ENCODE results near the gene IL20RB. TPM values are rescaled to one million over a fixed set of nuclear protein-coding genes. Genes with fewer than 3 reads are reported as not detected.
"Not testable (repeated sequence)": the region's sequence is repeated elsewhere in the genome, so short reads cannot be mapped to it uniquely, and the experiment has no call there.

IL20RB gene
- total RNA-seq, 3 donors from 2014 or later, result 1.0 to 1.5 (median 1.1) TPM

- ATAC-seq, result peak; percentile 89 to 92
- Mint-ChIP-seq H3K36me3 (ENCODE audit: insufficient read depth) (peaks cover 2% of the 10 kb centered on the region), H3K27me3 (ENCODE audit: low read depth) (no peaks in the 10 kb centered on the region), H3K4me1 (ENCODE audit: low read depth) (peaks cover 6% of the 10 kb centered on the region), H3K4me3 (peak overlapping the region; percentile 73), H3K9me3 (no peaks in the 10 kb centered on the region)
- DNase-seq, result peak; percentile 88
Measured at GRCh38 chr3:137013951-137014688, 56.3 kb downstream of the IL20RB start.

GRCh38 chr3:137017316-137017715 lies 59.5 kb downstream of the IL20RB start:
- H3K9me3 Mint-ChIP-seq; ATAC-seq; H3K4me1 Mint-ChIP-seq (ENCODE audit: low read depth); H3K36me3 Mint-ChIP-seq (ENCODE audit: insufficient read depth); H3K27me3 Mint-ChIP-seq (ENCODE audit: low read depth); DNase-seq; H3K4me3 Mint-ChIP-seq: not testable (repeated sequence)

DNA sequence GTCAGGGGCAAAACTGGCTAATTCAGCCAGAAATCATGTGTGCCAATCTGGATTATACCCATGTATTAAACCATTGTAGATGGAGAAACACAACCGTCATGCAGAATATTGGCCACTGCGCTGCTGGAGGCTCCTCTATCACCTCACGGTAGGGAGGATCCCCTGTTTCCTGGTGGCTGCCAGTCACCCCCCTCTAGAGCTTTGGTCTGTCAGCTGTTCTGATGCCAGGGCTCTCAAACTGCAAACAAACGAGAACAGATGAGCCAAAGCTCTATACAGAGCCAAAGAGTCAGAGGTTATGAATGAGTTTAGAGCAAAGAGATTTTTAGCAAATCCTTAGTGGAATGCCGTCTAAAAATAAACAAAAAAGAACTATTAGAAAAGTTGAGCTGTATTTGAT lies 62.5 kb downstream of the IL20RB start:
- Mint-ChIP-seq H3K27me3 (ENCODE audit: low read depth) (peaks cover 4% of the 10 kb centered on the region), H3K4me1 (ENCODE audit: low read depth) (no peaks in the 10 kb centered on the region), H3K9me3 (no peaks in the 10 kb centered on the region), H3K4me3 (no peak overlapping the region), H3K36me3 (ENCODE audit: insufficient read depth) (no peaks in the 10 kb centered on the region)
- ATAC-seq, result no peak
- no peak for DNase-seq

- Mint-ChIP-seq H3K9me3 (no peaks in the 10 kb centered on the region), H3K27me3 (ENCODE audit: low read depth) (peaks cover 4% of the 10 kb centered on the region), H3K4me3 (no peak overlapping the region), H3K36me3 (ENCODE audit: insufficient read depth) (no peaks in the 10 kb centered on the region), H3K4me1 (ENCODE audit: low read depth) (no peaks in the 10 kb centered on the region)
- DNase-seq (no peak), ATAC-seq (no peak)
Measured at GRCh38 chr3:137020888-137021287, 63.1 kb downstream of the IL20RB start.

- no peak for DNase-seq
Measured at GRCh38 chr3:137024348-137024747, 66.6 kb downstream of the IL20RB start.

GRCh38 chr3:137026701-137027100 lies 68.9 kb downstream of the IL20RB start:
- Mint-ChIP-seq H3K9me3 (no peaks in the 10 kb centered on the region), H3K4me3 (no peak overlapping the region), H3K27me3 (ENCODE audit: low read depth) (peaks cover 13% of the 10 kb centered on the region), H3K36me3 (ENCODE audit: insufficient read depth) (no peaks in the 10 kb centered on the region), H3K4me1 (ENCODE audit: low read depth) (no peaks in the 10 kb centered on the region)
- DNase-seq (no peak), ATAC-seq (no peak)

More at GRCh38 chr3:137024348-137024747, 66.6 kb downstream of the IL20RB start:
- H3K36me3 Mint-ChIP-seq (ENCODE audit: insufficient read depth), result no peaks in the 10 kb centered on the region
- H3K4me3 Mint-ChIP-seq, result no peak overlapping the region
- ATAC-seq, result no peak
- peaks cover 4% of the 10 kb centered on the region for H3K27me3 Mint-ChIP-seq (ENCODE audit: low read depth)
- H3K9me3 Mint-ChIP-seq, result no peaks in the 10 kb centered on the region
- H3K4me1 Mint-ChIP-seq (ENCODE audit: low read depth), result no peaks in the 10 kb centered on the region

DNA sequence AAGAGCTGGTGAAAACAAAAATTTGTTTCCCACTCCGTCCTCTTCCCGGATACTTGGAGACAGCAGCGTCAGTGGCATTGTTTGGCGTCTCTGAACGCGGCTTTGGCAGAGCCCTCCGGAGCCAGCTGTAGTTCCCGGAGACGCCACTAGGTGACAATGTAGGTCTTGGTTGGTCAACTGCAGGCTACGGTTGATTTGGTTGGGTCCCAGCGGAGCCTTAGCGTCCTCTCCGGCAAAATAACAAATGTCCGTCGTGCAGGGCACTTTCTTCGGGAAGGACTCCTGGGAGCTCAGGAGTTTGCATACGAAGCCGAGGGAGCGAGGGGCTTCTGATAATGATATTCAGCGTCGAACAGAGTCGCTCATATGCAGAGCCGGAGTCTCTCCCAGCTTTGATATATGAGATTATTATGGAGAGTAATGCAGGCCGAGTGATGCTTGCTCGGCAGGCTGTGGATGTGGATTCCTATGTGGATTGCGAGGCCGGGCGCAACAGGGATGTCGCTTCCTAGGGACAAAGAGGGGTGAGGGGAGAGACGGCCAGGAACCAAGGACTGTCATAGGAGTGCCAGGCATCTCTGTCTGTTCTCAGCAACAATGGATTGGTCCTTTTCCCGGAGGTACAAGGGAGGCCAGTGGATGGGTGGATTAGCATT lies 74.8 kb downstream of the IL20RB start:
- no peaks in the 10 kb centered on the region for H3K36me3 Mint-ChIP-seq (ENCODE audit: insufficient read depth)

GRCh38 chr3:137035631-137036030 lies 77.8 kb downstream of the IL20RB start:
- Mint-ChIP-seq H3K9me3 (no peaks in the 10 kb centered on the region), H3K27me3 (ENCODE audit: low read depth) (peaks cover 22% of the 10 kb centered on the region), H3K4me3 (no peak overlapping the region), H3K36me3 (ENCODE audit: insufficient read depth) (no peaks in the 10 kb centered on the region), H3K4me1 (ENCODE audit: low read depth) (peaks cover 7% of the 10 kb centered on the region)
- ATAC-seq, result peak in 1 of 2 donors; percentile 40
- no peak for DNase-seq

More for the DNA sequence above, 74.8 kb downstream of the IL20RB start:
- H3K9me3 Mint-ChIP-seq, result no peaks in the 10 kb centered on the region
- H3K4me3 Mint-ChIP-seq, result peak overlapping the region; percentile 71
- H3K4me1 Mint-ChIP-seq (ENCODE audit: low read depth), result peaks cover 7% of the 10 kb centered on the region
- DNase-seq (peak; percentile 71), ATAC-seq (peak; percentile 75 to 84)
- H3K27me3 Mint-ChIP-seq (ENCODE audit: low read depth), result peaks cover 28% of the 10 kb centered on the region

DNA sequence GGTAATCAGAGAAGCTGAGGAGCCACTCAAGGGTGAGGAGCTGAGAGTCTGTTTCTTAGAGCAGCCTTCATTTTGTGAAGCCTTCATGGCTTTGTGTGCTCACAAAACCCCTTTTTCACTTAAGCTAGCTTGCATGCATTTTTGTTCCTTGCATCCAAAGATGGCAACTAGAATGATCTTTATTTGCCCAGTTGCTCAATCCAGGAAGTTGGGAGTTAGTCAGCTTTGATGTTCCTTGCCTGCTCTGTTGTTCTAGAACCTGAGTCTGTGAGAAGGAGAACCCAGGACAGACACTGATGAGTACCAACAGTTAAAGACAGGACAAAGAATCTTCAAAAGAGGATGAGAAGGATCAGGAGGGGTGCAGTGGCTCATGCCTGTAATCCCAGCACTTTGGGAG lies 81.8 kb downstream of the IL20RB start:
- Mint-ChIP-seq H3K4me3 (no peak overlapping the region), H3K27me3 (ENCODE audit: low read depth) (peaks cover 2% of the 10 kb centered on the region)

GRCh38 chr3:137041251-137041650 lies 83.5 kb downstream of the IL20RB start:
- no peak for ATAC-seq

More for the DNA sequence above, 81.8 kb downstream of the IL20RB start:
- Mint-ChIP-seq H3K4me1 (ENCODE audit: low read depth) (no peaks in the 10 kb centered on the region), H3K9me3 (no peaks in the 10 kb centered on the region), H3K36me3 (ENCODE audit: insufficient read depth) (no peaks in the 10 kb centered on the region)
- DNase-seq (no peak), ATAC-seq (no peak)

DNA sequence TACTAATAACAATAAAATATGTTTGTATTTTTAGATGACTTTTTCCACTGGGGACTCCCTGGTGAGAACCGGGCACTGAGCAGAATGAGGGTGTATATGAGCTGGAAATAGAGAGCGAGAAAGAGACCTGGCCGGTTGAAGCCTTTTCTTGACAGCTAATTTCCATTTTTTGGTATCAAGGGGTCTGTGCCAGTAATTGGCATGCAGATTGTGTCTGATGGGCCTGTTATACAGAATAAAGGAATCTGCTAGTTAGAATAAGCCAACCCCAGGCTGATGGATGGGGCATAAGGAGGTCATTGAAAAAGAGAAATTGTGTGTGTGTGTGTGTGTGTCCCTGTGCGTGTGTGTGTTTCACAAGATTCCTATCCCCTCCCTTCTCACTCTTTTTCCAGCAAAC lies 83.9 kb downstream of the IL20RB start:
- ATAC-seq (no peak), DNase-seq (no peak)
- Mint-ChIP-seq H3K4me3 (no peak overlapping the region), H3K36me3 (ENCODE audit: insufficient read depth) (no peaks in the 10 kb centered on the region), H3K9me3 (no peaks in the 10 kb centered on the region), H3K4me1 (ENCODE audit: low read depth) (no peaks in the 10 kb centered on the region), H3K27me3 (ENCODE audit: low read depth) (peaks cover 4% of the 10 kb centered on the region)

More at GRCh38 chr3:137041251-137041650, 83.5 kb downstream of the IL20RB start:
- Mint-ChIP-seq H3K9me3 (no peaks in the 10 kb centered on the region), H3K36me3 (ENCODE audit: insufficient read depth) (no peaks in the 10 kb centered on the region), H3K4me3 (no peak overlapping the region), H3K4me1 (ENCODE audit: low read depth) (no peaks in the 10 kb centered on the region), H3K27me3 (ENCODE audit: low read depth) (peaks cover 4% of the 10 kb centered on the region)
- DNase-seq, result no peak

- Mint-ChIP-seq H3K36me3 (ENCODE audit: insufficient read depth) (no peaks in the 10 kb centered on the region), H3K27me3 (ENCODE audit: low read depth) (peaks cover 11% of the 10 kb centered on the region)
Measured at GRCh38 chr3:137046747-137047146, 89.0 kb downstream of the IL20RB start.

DNA sequence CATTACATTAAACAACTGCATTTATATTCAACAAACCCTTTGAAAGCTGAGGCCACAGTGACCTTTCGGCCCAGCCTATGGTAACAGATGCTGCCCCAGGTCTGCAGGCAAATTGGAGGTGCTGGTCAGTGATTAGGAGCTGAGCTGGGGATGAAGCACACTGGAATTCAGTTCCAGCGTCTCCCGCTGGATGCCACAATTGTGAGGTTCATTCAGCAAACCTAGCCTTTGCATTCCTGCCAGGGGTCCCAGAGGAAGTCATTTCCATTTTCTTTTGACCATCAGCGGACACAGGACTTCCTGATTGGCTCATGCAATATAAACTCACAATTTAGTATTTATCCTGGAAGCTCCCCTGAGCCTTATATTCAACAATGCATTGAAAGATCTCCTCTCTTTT lies 89.5 kb downstream of the IL20RB start:
- ATAC-seq, result no peak

More at GRCh38 chr3:137046747-137047146, 89.0 kb downstream of the IL20RB start:
- DNase-seq (no peak), ATAC-seq (no peak)
- no peaks in the 10 kb centered on the region for H3K4me1 Mint-ChIP-seq (ENCODE audit: low read depth)
- H3K4me3 Mint-ChIP-seq, result no peak overlapping the region
- H3K9me3 Mint-ChIP-seq, result no peaks in the 10 kb centered on the region

DNA sequence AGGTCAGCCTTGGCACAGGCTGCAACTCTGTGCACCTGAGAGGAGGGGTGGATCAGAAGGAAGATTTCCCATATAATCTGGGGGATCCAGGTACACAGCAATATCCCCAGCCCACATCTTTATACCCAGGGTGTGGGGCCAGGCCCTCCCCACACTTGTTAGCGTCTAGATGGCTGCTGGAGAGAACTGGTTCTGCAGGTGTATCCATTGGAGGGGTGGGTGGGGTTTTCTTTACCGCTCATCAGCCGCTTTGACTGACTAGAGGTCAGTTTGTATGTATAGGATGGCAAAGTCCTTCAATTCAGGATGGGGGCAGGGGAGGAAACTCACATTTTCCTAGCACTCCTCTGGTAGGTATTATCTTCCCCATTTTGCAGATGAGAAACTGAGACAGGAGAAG lies 92.5 kb downstream of the IL20RB start:
- DNase-seq (no peak), ATAC-seq (no peak)
- H3K4me1 Mint-ChIP-seq (ENCODE audit: low read depth), result no peaks in the 10 kb centered on the region
- H3K27me3 Mint-ChIP-seq (ENCODE audit: low read depth), result peaks cover 12% of the 10 kb centered on the region
- no peak overlapping the region for H3K4me3 Mint-ChIP-seq
- no peaks in the 10 kb centered on the region for H3K9me3 Mint-ChIP-seq
- H3K36me3 Mint-ChIP-seq (ENCODE audit: insufficient read depth), result no peaks in the 10 kb centered on the region

More for the DNA sequence above, 89.5 kb downstream of the IL20RB start:
- Mint-ChIP-seq H3K36me3 (ENCODE audit: insufficient read depth) (no peaks in the 10 kb centered on the region), H3K4me1 (ENCODE audit: low read depth) (no peaks in the 10 kb centered on the region), H3K27me3 (ENCODE audit: low read depth) (peaks cover 14% of the 10 kb centered on the region), H3K9me3 (no peaks in the 10 kb centered on the region), H3K4me3 (no peak overlapping the region)
- no peak for DNase-seq

- Mint-ChIP-seq H3K4me3 (no peak overlapping the region), H3K27me3 (ENCODE audit: low read depth) (peaks cover 15% of the 10 kb centered on the region), H3K4me1 (ENCODE audit: low read depth) (no peaks in the 10 kb centered on the region), H3K9me3 (no peaks in the 10 kb centered on the region), H3K36me3 (ENCODE audit: insufficient read depth) (no peaks in the 10 kb centered on the region)
- DNase-seq (no peak), ATAC-seq (no peak)
Measured at GRCh38 chr3:137052298-137052697, 94.5 kb downstream of the IL20RB start.
